HepG2 (cell line): ENCODE measurements around the gene SIK3. TPM values are rescaled to one million over a fixed set of nuclear protein-coding genes. Genes with fewer than 3 reads are reported as not detected.

Source experiments
- CBFB ChIP-seq: sonication (generic); formaldehyde crosslinking; IDR thresholded peaks from 2 replicates; pipeline ENCODE4 v1.4.0; 2020; ENCODE audit warnings: missing genetic modification reagents
- CENPT ChIP-seq: sonication (generic); formaldehyde crosslinking; IDR thresholded peaks from 2 replicates; pipeline ENCODE4 v1.8.0; 2022; ENCODE audit warnings: low read depth, mild to moderate bottlenecking, moderate library complexity, missing genetic modification reagents
- ETV6 ChIP-seq: sonication (generic); formaldehyde crosslinking; conservative IDR thresholded peaks from 2 replicates; pipeline ENCODE4 v1.4.0; 2020; ENCODE audit warnings: missing genetic modification reagents
- FOSL2 ChIP-seq: sonication (generic); formaldehyde crosslinking; IDR thresholded peaks from 2 replicates; pipeline ENCODE4 v1.4.0; 2020; ENCODE audit warnings: missing genetic modification reagents
- GFI1 ChIP-seq: sonication (generic); formaldehyde crosslinking; IDR thresholded peaks from 2 replicates; pipeline ENCODE4 v1.5.0; 2020; ENCODE audit warnings: missing genetic modification reagents, mild to moderate bottlenecking, borderline replicate concordance
- HNF4A ChIP-seq: sonication (generic); formaldehyde crosslinking; IDR thresholded peaks from 2 replicates; pipeline ENCODE4 v1.4.0; 2020; ENCODE audit warnings: missing genetic modification reagents
- IKZF1 ChIP-seq: fragments of 450-650 bp; IDR thresholded peaks from 2 replicates; pipeline ENCODE4 v1.7.1; 2016
- KLF9 ChIP-seq: IDR thresholded peaks from 2 replicates; pipeline ENCODE4 v1.6.1; 2016; ENCODE audit warnings: low read depth
- MXI1 ChIP-seq: IDR thresholded peaks from 3 replicates; pipeline ENCODE4 v1.6.1; 2012; ENCODE audit warnings: low read depth, low read length, inconsistent platforms, borderline replicate concordance
- NRL ChIP-seq: sonication (generic); formaldehyde crosslinking; IDR thresholded peaks from 2 replicates; pipeline ENCODE4 v1.5.0; 2020; ENCODE audit warnings: missing genetic modification reagents, mild to moderate bottlenecking, moderate library complexity, borderline replicate concordance
- PITX1 ChIP-seq: sonication (generic); formaldehyde crosslinking; IDR thresholded peaks from 2 replicates; pipeline ENCODE4 v1.5.1; 2020; ENCODE audit warnings: mild to moderate bottlenecking, missing genetic modification reagents
- PLRG1 ChIP-seq: fragments of 450-650 bp; conservative IDR thresholded peaks from 2 replicates; pipeline ENCODE4 v1.6.1; 2016
- RELA ChIP-seq: sonication (generic); formaldehyde crosslinking; IDR thresholded peaks from 2 replicates; pipeline ENCODE4 v1.4.0; 2020; ENCODE audit warnings: missing genetic modification reagents
- SP5 ChIP-seq: IDR thresholded peaks from 2 replicates; pipeline ENCODE4 v1.6.1; 2016; ENCODE audit warnings: low read depth, borderline replicate concordance
- TCF7L2 ChIP-seq: IDR thresholded peaks from 2 replicates; pipeline ENCODE4 v1.6.1; 2011; ENCODE audit warnings: mild to moderate bottlenecking, low read depth, low read length, moderate library complexity
- TP53 ChIP-seq: sonication (generic); formaldehyde crosslinking; conservative IDR thresholded peaks from 2 replicates; pipeline ENCODE4 v1.4.0; 2020; ENCODE audit warnings: missing genetic modification reagents
- ZBTB7A ChIP-seq: sonication (generic); formaldehyde crosslinking; IDR thresholded peaks from 2 replicates; pipeline ENCODE4 v1.8.0; 2022; ENCODE audit warnings: mild to moderate bottlenecking, missing genetic modification reagents
- ZMYM2 ChIP-seq: sonication (generic); formaldehyde crosslinking; IDR thresholded peaks from 2 replicates; pipeline ENCODE4 v1.8.0; 2022; ENCODE audit warnings: mild to moderate bottlenecking, missing genetic modification reagents
- ZNF10 ChIP-seq: sonication (generic); formaldehyde crosslinking; IDR thresholded peaks from 2 replicates; pipeline ENCODE4 v1.4.0; 2020; ENCODE audit warnings: mild to moderate bottlenecking, low read depth, missing genetic modification reagents, borderline replicate concordance
- ZNF496 ChIP-seq: sonication (generic); formaldehyde crosslinking; IDR thresholded peaks from 2 replicates; pipeline ENCODE4 v1.8.1; 2023; ENCODE audit warnings: mild to moderate bottlenecking, moderate library complexity, missing genetic modification reagents; ENCODE audit not compliant: insufficient replicate concordance
- ZNF543 ChIP-seq: sonication (generic); formaldehyde crosslinking; IDR thresholded peaks from 2 replicates; pipeline ENCODE4 v1.4.0; 2020; ENCODE audit warnings: mild to moderate bottlenecking, missing genetic modification reagents
- ZSCAN12 ChIP-seq: sonication (generic); formaldehyde crosslinking; IDR thresholded peaks from 2 replicates; pipeline ENCODE4 v1.9.0; 2021; ENCODE audit warnings: mild to moderate bottlenecking, missing genetic modification reagents
- polyA plus RNA-seq, 8 experiments: library from polyadenylated mRNA; depleted of rRNA in 3 of 8; stranded (reverse) in 7 of 8; unstranded in 1 of 8; fragments of >200 nt; fragmentation: Illumina TruSeq in 4 of 8; extraction: Trizol in 4 of 8; gene quantifications; 2 replicates each; pipeline versions ENCODE4 v1.2.1 to v1.2.3, GENCODE V29; 2011 to 2016; ENCODE audit warnings: low read depth in 4 of 8, missing spikeins in 1 of 8, mixed read lengths in 1 of 8; ENCODE audit not compliant: insufficient read depth in 1 of 8
- total RNA-seq, 5 experiments: library from RNA; depleted of rRNA; stranded (reverse); fragments of >200 nt; fragmentation: Illumina TruSeq; extraction: Trizol; gene quantifications; 2 replicates each; pipeline ENCODE4 v1.2.3, GENCODE V29; 2016; ENCODE audit warnings: low read depth in 1 of 5
- TF ChIP-seq, protein P1 (sequence below): sonication (generic); formaldehyde crosslinking; IDR thresholded peaks from 2 replicates; pipeline ENCODE4 v1.5.1; 2020; ENCODE audit warnings: missing genetic modification reagents, mild to moderate bottlenecking, borderline replicate concordance
- TF ChIP-seq, protein P2 (sequence below): sonication (generic); formaldehyde crosslinking; IDR thresholded peaks from 2 replicates; pipeline ENCODE4 v1.4.0; 2020; ENCODE audit warnings: missing genetic modification reagents
- TF ChIP-seq, protein P3 (sequence below): sonication (generic); formaldehyde crosslinking; IDR thresholded peaks from 2 replicates; pipeline ENCODE4 v1.5.1; 2020; ENCODE audit warnings: missing genetic modification reagents, mild to moderate bottlenecking, borderline replicate concordance

SIK3 gene
- total and polyA plus RNA-seq, 2 of the 13 experiments (the other 11 are each of a cell fraction or from before 2014, with no cell fraction given) = 5.7 to 9.8 TPM

DNA sequence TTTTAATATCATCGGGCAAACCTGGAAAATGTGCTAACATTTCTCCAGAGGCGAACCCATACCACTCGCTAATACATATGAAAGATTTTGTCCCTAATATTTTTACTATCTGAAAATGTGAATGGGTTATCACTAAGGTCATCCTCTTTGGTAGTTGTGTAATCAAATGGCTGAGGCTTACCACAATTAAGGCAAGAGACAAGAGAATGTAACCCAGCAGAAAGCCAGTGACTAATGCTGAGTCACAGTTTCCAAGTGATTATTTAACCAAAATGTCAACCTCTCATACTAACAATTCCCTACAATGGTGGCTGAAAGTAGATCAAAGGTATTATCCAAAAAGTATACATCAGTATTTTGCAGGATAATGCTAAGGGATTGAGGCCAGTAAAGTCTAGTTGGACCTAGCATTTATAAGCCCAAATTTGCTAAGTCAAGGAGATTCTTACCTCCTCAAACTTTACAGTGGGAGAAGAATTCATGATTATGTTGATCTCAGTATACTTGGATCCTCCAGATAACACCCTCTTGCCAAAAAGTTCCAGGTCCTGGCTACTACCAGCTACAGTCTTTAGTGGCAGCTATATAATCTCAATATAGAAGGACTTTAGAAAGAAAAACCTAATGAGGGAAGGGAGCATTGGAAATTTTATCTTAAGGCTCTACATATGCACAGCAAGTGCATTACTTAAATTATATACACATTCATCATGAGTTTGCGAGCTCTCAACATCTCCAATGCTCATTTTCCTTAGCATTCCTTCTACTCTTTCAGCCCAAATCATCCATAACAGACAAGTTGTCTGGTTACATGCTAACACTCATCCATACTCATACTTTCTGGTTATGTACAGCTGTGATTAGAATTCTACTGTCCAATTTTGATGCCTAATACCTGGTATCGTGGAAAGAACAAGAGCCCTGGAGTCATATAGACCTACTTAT is 25.4 kb downstream of the SIK3 start (continued):
- TF ChIP-seq, protein P1, sequence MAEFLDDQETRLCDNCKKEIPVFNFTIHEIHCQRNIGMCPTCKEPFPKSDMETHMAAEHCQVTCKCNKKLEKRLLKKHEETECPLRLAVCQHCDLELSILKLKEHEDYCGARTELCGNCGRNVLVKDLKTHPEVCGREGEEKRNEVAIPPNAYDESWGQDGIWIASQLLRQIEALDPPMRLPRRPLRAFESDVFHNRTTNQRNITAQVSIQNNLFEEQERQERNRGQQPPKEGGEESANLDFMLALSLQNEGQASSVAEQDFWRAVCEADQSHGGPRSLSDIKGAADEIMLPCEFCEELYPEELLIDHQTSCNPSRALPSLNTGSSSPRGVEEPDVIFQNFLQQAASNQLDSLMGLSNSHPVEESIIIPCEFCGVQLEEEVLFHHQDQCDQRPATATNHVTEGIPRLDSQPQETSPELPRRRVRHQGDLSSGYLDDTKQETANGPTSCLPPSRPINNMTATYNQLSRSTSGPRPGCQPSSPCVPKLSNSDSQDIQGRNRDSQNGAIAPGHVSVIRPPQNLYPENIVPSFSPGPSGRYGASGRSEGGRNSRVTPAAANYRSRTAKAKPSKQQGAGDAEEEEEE = no peak
- TF ChIP-seq CBFB (peak; percentile 77), ZBTB7A (CRISPR knock-in tag) (no peak), TP53 (CRISPR knock-in tag) (no peak), RELA (no peak), MXI1 (no peak), KLF9 (CRISPR knock-in tag) (no peak), TCF7L2 (0 out of 2 replicates have a peak, but pooled peaks have one; percentile 28), GFI1 (peak; percentile 84; the same call in 1 of the 2 replicates), PITX1 (CRISPR knock-in tag) (peak; percentile 73), HNF4A (CRISPR knock-in tag) (peak; percentile 46; the same call in 1 of the 2 replicates), NRL (CRISPR knock-in tag) (no peak), FOSL2 (CRISPR knock-in tag) (peak; percentile 100), ETV6 (no peak), SP5 (CRISPR knock-in tag) (no peak), PLRG1 (no peak), ZMYM2 (no peak), ZNF10 (CRISPR knock-in tag) (no peak), CENPT (CRISPR knock-in tag) (no peak), IKZF1 (no peak), ZSCAN12 (CRISPR knock-in tag) (no peak), ZNF496 (no peak), ZNF543 (no peak)
- TF ChIP-seq, protein P2, sequence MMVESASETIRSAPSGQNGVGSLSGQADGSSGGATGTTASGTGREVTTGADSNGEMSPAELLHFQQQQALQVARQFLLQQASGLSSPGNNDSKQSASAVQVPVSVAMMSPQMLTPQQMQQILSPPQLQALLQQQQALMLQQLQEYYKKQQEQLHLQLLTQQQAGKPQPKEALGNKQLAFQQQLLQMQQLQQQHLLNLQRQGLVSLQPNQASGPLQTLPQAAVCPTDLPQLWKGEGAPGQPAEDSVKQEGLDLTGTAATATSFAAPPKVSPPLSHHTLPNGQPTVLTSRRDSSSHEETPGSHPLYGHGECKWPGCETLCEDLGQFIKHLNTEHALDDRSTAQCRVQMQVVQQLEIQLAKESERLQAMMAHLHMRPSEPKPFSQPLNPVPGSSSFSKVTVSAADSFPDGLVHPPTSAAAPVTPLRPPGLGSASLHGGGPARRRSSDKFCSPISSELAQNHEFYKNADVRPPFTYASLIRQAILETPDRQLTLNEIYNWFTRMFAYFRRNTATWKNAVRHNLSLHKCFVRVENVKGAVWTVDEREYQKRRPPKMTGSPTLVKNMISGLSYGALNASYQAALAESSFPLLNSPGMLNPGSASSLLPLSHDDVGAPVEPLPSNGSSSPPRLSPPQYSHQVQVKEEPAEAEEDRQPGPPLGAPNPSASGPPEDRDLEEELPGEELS (CRISPR knock-in tag) = peak; percentile 90
- TF ChIP-seq, protein P3, sequence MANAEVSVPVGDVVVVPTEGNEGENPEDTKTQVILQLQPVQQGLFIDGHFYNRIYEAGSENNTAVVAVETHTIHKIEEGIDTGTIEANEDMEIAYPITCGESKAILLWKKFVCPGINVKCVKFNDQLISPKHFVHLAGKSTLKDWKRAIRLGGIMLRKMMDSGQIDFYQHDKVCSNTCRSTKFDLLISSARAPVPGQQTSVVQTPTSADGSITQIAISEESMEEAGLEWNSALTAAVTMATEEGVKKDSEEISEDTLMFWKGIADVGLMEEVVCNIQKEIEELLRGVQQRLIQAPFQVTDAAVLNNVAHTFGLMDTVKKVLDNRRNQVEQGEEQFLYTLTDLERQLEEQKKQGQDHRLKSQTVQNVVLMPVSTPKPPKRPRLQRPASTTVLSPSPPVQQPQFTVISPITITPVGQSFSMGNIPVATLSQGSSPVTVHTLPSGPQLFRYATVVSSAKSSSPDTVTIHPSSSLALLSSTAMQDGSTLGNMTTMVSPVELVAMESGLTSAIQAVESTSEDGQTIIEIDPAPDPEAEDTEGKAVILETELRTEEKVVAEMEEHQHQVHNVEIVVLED (CRISPR knock-in tag) = no peak
